Heart left ventricle (tissue), 16 donors: ENCODE measurements around the gene KLHL29. TPM values are rescaled to one million over a fixed set of nuclear protein-coding genes. Genes with fewer than 3 reads are reported as not detected.

ENCODE experiments used
- ATAC-seq, 4 donors: fragments of 200-7000 bp; cut with Tn5 transposase; one replicate each; pipeline ENCODE4 v1.9.1; 2020 to 2022; ENCODE audit warnings: moderate library complexity in 4 of 4, mild to moderate bottlenecking in 3 of 4, moderate number of reproducible peaks in 1 of 4
- DNase-seq, 5 donors: peaks; one replicate each; pipeline ENCODE4 v3.0.0-alpha.2; 2020
- H3K27ac ChIP-seq, 12 donors: fragments of 200-600 bp; sonication (generic) in 4 of 12; one replicate each; pipeline versions ENCODE4 v1.5.0 to v1.8.0; 2016 to 2022; ENCODE audit warnings: mild to moderate bottlenecking in 2 of 12
- H3K27me3 ChIP-seq, 9 donors: fragments of 200-600 bp; sonication (generic) in 2 of 9; one replicate each; pipeline versions ENCODE4 v1.5.1 to v1.8.0; 2016 to 2022; ENCODE audit warnings: mild to moderate bottlenecking in 3 of 9
- H3K36me3 ChIP-seq, 9 donors: fragments of 200-600 bp; sonication (generic) in 2 of 9; one replicate each; pipeline versions ENCODE4 v1.5.0 to v1.8.0; 2018 to 2022; ENCODE audit warnings: mild to moderate bottlenecking in 2 of 9
- H3K4me1 ChIP-seq, 12 donors: fragments of 200-600 bp; sonication (generic) in 4 of 12; one replicate each; pipeline versions ENCODE4 v1.5.0 to v1.8.0; 2016 to 2022; ENCODE audit warnings: mild to moderate bottlenecking in 3 of 12
- H3K4me3 ChIP-seq, 12 donors: fragments of 200-600 bp; sonication (generic) in 4 of 12; one replicate each; pipeline versions ENCODE4 v1.5.0 to v1.8.0; 2017 to 2022; ENCODE audit warnings: mild to moderate bottlenecking in 9 of 12, moderate library complexity in 4 of 12
- H3K9me3 ChIP-seq, 12 donors: fragments of 200-600 bp; sonication (generic) in 4 of 12; one replicate each; pipeline versions ENCODE4 v1.5.0 to v1.8.0; 2016 to 2022; ENCODE audit warnings: mild to moderate bottlenecking in 1 of 12
- POLR2A ChIP-seq, 2 donors: fragments of 450-650 bp; IDR thresholded peaks; one replicate each; pipeline ENCODE4 v1.6.1; 2017; ENCODE audit warnings: antibody characterized with exemption in 2 of 2, mild to moderate bottlenecking in 2 of 2, moderate library complexity in 2 of 2
- WGBS, 4 donors: extraction: QIAGEN DNeasy Blood & Tissue Kit in 2 of 4; methylation state at CpG; one replicate each; pipeline versions ENCODE4 v1.1.5 to v1.1.7; 2013 to 2018; 5-methylcytosine and 5-hydroxymethylcytosine counted together
- intact Hi-C, 10 donors: fragments of 100-400 bp; cut with DNase I; formaldehyde crosslinking; loops; one replicate each; pipeline versions ENCODE4 v1.11.1 to v1.14.2; 2022
- polyA plus RNA-seq, 2 donors: library from polyadenylated mRNA; stranded (reverse); fragments of 200-250 nt; gene quantifications; one replicate each; pipeline ENCODE4 v1.2.3, GENCODE V29; 2013
- total RNA-seq, 9 donors: library from RNA; depleted of rRNA in 2 of 9; stranded (reverse); fragments of >200 nt in 2 of 9; fragmentation: NEBNext Ultra II Directional in 3 of 9; extraction: Animal tissue kit (Norgen Biotek cat#: 25700) in 3 of 9; gene quantifications; one replicate each; pipeline versions ENCODE4 v1.1.0 to v1.2.4, GENCODE V29; 2016 to 2023
- TF ChIP-seq, protein P1 (sequence below), 12 donors: fragments of 200-600 bp; sonication (generic) in 4 of 12; IDR thresholded peaks; one replicate each; pipeline versions ENCODE4 v1.5.0 to v1.8.0; 2018 to 2022; ENCODE audit warnings: antibody characterized with exemption in 12 of 12, mild to moderate bottlenecking in 5 of 12
- donor health status: ischemic (EF 13 %, LVEDD 7.1; RV severe dilation, severe dysfunction).
- donor health status: healthy with polysubstance abuse.
- donor health status: DM: no; HTN: yes; CAD: no.
- donor health status: DM: no; HTN: no; CAD: no.
- donor health status: ischemic (EF 25% LVEDD 6.9; RV normal size, moderate dysfunction).
- donor health status: ischemic (EF 25% LVEDD 5.7; RV mildly dilated, moderate dysfunction).
- donor health status: healthy.
- donor health status: DM: yes; HTN: yes; CAD: no.
- donor health status: ischemic (EF 35%, LVEDD 5.7; RV mildly dilated, moderate dysfunction).
- donor health status: nonischemic (EF 11% LVEDD 7.7; RV severe dilation, severe dysfunction).
- donor health status: DM: yes; HTN: yes; CAD: no.
- donor health status: PGD.
- donor health status: ischemic (EF 29% LVEDD 5.4; RV normal size, mild dysfunction).
- donor health status: nonischemic (EF 23%, LVEDD 6.1; RV moderate dilation, normal function).

KLHL29 gene
- total and polyA plus RNA-seq, 11 donors: 0.74 to 2.7 (median 1.1) TPM

GRCh38 chr2:23628926-23629771, 244.2 kb downstream of the KLHL29 start:
- peaks cover 0 to 6% (median 2%) of the 10 kb centered on the region in 12 donors for H3K9me3 ChIP-seq
- H3K4me3 ChIP-seq: no peak overlapping the region
- TF ChIP-seq, protein P1, sequence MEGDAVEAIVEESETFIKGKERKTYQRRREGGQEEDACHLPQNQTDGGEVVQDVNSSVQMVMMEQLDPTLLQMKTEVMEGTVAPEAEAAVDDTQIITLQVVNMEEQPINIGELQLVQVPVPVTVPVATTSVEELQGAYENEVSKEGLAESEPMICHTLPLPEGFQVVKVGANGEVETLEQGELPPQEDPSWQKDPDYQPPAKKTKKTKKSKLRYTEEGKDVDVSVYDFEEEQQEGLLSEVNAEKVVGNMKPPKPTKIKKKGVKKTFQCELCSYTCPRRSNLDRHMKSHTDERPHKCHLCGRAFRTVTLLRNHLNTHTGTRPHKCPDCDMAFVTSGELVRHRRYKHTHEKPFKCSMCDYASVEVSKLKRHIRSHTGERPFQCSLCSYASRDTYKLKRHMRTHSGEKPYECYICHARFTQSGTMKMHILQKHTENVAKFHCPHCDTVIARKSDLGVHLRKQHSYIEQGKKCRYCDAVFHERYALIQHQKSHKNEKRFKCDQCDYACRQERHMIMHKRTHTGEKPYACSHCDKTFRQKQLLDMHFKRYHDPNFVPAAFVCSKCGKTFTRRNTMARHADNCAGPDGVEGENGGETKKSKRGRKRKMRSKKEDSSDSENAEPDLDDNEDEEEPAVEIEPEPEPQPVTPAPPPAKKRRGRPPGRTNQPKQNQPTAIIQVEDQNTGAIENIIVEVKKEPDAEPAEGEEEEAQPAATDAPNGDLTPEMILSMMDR (IDR thresholded peaks at IDR 0.05): no peak
- no peak for TF ChIP-seq POLR2A (IDR thresholded peaks at IDR 0.05)
- H3K27ac ChIP-seq: no peak overlapping the region
- ATAC-seq (no peak), DNase-seq (peak in 1 of 5 donors; percentile 44)
- 83 to 90% (median 87%) methylated on average over 15 to 28 of the region's 28 CpGs for WGBS, 4 donors
- no peaks in the 10 kb centered on the region for H3K36me3 ChIP-seq
- intact Hi-C loops: no loop called here
- H3K27me3 ChIP-seq: no peaks in the 10 kb centered on the region
- H3K4me1 ChIP-seq: no peaks in the 10 kb centered on the region

DNA sequence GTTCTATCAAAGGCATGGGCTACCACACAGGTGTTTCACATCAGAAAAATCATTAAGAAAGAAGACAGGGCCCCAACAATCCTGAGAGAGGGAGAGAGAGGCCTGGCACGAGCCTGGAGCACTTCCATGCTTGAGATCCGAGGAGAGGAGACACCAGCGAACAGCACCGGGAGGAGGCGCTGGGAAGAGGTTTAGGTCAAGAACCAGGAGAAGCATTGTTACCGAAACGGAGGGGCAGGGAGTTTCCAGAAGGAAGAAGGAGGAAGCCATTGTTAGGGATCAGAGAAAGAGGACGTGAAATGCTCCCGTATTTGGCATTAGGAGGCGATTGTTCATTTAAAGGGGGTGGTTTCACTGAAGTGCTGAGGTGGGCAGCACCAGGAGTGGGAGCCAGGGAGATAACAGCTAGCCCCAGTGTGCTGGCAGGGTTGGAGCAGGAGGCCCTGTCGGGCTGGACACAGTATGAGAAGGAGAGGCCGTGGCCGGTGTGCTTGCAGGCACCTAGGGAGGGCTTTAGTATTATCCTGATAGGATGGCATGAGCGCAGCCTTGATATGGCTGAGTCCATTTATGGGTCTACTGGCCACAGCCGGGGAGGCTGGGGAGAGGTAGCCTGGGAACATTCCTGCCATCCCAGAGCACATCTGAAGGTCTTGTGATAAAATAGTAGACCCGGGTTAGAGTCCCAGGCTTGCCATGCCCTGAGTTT, 244.9 kb downstream of the KLHL29 start:
- Histone ChIP-seq H3K4me3 (no peak overlapping the region), H3K36me3 (no peaks in the 10 kb centered on the region), H3K27me3 (no peaks in the 10 kb centered on the region), H3K27ac (no peak overlapping the region), H3K9me3 (no peaks in the 10 kb centered on the region), H3K4me1 (no peaks in the 10 kb centered on the region)
- DNase-seq (peak in 1 of 5 donors; percentile 10), ATAC-seq (no peak)
- intact Hi-C loops: no loop called here
- WGBS, 4 donors: 74 to 84% (median 80%) methylated on average over 16 of the region's 16 CpGs
- TF ChIP-seq POLR2A (IDR thresholded peaks at IDR 0.05): no peak
- TF ChIP-seq, protein P1 (IDR thresholded peaks at IDR 0.05): no peak

DNA sequence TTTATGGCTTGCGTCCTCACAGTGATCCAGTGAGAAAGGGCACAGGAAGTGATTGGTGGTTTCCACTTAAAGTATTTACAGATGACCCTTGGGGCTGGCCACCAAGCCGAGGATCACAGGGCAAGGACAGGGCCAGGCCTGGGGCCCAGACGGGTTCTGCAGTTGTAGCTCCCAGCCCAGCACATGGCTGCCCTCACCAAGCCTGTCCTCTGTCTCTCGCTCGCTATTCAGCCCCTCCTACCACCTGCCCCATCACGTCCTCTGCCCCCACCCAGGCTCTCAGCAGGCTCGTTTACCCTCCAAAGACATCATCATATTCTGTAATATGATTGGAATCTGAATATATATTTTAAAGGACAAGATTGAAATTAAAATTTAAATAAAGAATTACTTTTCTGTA, 246.0 kb downstream of the KLHL29 start:
- H3K9me3 ChIP-seq: no peaks in the 10 kb centered on the region
- 89 to 95% (median 92%) methylated on average over 7 of the region's 7 CpGs for WGBS, 4 donors
- TF ChIP-seq POLR2A (IDR thresholded peaks at IDR 0.05): no peak
- TF ChIP-seq, protein P1 (IDR thresholded peaks at IDR 0.05): no peak

GRCh38 chr2:23631389-23631788, 246.4 kb downstream of the KLHL29 start:
- ATAC-seq (no peak), DNase-seq (peak in 1 of 5 donors; percentile 38)
- intact Hi-C loops: no loop called here
- 73 to 77% (median 74%) methylated on average over 10 to 11 of the region's 11 CpGs for WGBS, 4 donors
- Histone ChIP-seq H3K9me3 (no peaks in the 10 kb centered on the region), H3K27me3 (no peaks in the 10 kb centered on the region), H3K4me1 (peaks cover 0 to 5% (median 0%) of the 10 kb centered on the region in 12 donors), H3K27ac (no peak overlapping the region), H3K36me3 (no peaks in the 10 kb centered on the region), H3K4me3 (no peak overlapping the region)
- TF ChIP-seq, protein P1 (IDR thresholded peaks at IDR 0.05): no peak
- TF ChIP-seq POLR2A (IDR thresholded peaks at IDR 0.05): no peak

More for the DNA sequence above, 246.0 kb downstream of the KLHL29 start:
- ATAC-seq: no peak
- Histone ChIP-seq H3K4me1 (peaks cover 0 to under 1% (median 0%) of the 10 kb centered on the region in 12 donors), H3K27ac (no peak overlapping the region), H3K27me3 (no peaks in the 10 kb centered on the region), H3K36me3 (no peaks in the 10 kb centered on the region), H3K4me3 (no peak overlapping the region)
- intact Hi-C loops: no loop called here
- DNase-seq: peak in 1 of 5 donors; percentile 37
